SIG-M5 treated with dmso at 0.1 percent for 504 hours (cell line): ENCODE measurements around the gene SPC25.
A peak's percentile ranks its signal among the peaks of the same experiment; 100 is the strongest.
"Not testable (repeated sequence)": the region's sequence is repeated elsewhere in the genome, so short reads cannot be mapped to it uniquely, and the experiment has no call there.

ENCODE experiments used
- DNase-seq: peaks from one replicate; lab custom pipeline; 2025; ENCODE audit not compliant: unreplicated experiment; lab: John Stamatoyannopoulos, UW

SPC25 gene, protein sequence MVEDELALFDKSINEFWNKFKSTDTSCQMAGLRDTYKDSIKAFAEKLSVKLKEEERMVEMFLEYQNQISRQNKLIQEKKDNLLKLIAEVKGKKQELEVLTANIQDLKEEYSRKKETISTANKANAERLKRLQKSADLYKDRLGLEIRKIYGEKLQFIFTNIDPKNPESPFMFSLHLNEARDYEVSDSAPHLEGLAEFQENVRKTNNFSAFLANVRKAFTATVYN

DNA sequence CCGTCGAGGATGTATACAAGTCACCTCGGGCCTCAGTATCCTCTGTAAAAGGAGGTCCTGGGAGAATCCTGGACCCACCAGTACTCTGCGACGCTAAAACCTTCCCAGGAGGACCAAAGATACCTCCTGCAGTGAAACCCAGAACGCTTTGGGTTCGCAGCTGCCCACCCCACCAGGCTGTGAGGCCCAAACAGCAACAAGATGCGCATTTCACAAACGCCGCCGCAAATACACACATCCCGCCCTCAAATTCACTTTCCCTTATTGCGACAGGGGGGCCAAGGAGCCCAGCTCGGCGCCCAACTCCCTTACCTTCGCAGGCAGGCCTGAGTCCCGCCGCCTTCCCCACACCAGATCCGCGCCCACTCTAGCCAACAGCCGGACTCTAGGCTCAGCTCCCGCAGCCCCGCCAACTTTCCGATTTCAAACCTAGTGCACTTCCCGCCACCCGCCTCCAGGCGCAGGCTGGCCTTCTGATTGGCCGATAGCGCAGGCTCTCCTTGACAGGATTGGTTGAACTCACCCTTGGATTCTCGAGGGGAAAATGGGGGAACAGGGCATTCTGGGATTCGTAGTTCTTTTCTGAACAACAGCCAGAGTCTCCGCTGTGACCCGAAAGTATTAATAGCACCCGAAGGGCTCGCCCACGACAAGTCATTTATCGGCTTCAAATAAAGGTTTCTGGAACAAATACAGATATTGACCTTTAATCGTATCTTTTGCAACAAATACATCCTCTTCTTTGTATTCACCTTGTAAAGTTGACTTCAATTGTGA is at the start of gene SPC25:
Gene SPC25 (minus strand): TSS at position 425 of the 777 bp plus-strand sequence. CDS start 911 bp downstream, outside the sequence.
- DNase-seq, result peak; percentile 98

DNA sequence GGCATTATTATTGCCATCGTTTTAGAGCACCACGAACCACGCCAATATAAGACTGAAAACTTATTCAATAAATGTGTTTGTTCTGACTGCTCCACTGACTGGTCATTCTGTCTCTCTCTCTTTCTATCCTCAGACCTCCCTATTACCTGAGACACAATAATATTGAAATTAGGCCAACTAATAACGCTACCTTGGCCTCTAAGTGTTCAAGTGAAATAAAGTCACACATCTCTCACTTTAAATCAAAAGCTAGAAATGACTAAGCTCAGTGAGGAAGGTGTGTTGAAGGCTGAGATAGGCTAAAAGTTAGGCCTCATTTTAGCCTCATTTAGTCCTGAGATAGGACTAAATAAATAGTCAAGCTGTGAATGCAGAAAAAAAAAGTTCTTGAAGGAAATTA is 49.7 kb upstream of the SPC25 start:
- no peak for DNase-seq

DNA sequence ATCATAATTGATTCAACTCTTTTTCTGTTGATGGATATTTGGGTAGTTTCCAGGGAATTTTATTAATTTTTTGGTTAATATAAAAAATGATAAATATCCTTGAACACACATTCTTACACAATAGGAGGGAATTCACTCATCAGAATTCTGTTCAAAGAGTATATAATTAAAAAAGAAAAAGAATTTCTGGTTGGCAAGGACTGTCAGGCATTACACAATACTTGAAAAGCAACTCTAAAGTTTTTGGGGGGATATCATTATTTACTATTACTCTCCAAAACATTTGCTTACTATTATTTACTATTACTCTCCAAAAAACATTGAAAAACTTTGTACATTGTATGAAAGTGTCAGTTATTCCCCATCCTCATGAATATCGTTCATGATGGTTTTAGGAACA is 48.8 kb upstream of the SPC25 start:
- DNase-seq, result no peak

DNA sequence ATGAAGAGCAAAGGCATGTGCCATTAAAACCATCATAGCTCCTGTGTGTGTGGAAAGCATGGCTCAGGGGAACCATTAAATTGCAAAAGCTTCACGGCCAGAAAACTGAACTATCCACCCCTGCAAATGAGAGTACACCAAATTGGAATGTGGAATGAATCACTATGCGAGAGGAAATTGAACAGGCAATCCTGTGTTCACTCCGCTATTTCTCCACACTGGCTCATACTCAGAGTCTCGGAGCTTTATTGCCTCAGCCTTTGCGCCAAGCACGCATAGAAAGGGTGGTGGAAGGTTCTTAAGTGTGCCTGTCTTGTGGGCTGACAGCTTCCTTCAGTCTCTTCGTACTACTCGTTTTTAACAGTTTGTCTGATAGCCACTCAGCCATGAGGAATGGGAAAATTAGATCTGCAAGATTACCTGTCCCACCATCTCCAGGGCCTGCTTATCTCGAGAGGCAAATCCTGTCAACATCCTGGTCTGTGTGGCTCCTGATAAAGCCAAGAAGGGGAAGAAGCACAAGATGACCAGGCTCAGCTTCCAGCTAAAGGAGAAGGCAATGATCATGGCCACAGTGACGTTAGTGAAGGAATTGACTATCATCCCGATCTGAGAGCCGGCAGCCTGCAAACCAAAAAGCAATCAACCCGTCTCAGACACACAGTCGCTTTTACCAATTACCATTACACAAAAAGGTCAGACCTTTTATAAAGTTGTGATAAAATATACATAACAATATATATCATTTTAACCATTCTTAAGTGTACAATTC is 45.8 kb upstream of the SPC25 start:
- DNase-seq, result no peak

DNA sequence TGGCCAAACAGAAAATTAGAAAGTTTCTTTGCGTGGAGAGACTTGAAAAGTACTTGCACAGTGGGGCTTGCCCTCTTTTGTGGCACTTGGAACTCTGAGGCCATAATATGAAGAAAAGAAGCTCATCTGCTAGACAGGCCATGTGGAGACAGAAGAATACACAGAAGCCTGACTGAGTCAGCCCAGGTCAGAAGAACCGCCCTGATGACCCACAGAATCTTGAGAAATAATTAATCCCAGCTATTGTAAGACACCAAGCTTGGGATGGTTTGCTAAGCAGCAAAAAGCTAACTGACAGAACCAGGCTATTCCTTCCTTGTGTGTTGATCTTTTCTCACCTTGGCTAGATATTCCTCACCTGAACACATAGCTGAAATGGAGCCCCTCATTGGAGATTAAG is 44.6 kb upstream of the SPC25 start:
- no peak for DNase-seq

DNA sequence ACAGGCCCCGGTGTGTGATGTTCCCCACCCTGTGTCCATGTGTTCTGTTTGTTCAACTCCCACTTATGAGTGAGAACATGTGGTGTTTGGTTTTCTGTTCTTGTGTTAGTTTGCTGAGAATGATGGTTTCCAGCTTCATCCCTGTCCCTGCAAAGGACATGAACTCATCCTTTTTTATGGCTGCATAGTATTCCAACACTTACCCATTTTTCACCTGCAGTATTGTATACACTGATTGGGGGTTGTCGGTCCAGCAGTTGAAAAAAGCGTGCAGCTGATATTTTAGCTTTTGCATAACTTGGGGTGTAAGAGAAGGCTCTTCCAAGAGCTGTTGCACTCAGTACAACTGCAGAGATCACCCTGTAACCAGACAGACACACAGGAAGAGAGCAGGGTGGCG is 41.9 kb upstream of the SPC25 start:
- not testable (repeated sequence) for DNase-seq

DNA sequence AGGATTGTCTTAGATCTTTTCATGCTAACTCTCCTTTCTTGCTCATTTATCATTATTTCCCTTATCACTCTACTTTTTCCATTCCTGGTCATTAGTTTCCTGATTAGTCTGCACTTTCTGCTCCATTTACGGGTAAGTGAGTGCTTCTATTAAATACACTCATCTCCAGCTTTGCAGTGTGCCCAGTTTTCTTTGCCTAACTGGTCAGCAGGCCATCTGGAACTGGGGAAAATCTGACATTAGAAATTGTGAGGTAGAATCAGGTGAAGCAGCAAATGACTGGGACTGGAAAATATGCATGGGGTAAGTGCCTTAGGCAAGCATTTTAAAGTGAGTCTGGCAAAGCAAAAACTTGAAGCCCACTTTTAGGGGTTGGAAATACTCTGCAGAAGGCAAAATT is 40.0 kb upstream of the SPC25 start:
- DNase-seq, result no peak

DNA sequence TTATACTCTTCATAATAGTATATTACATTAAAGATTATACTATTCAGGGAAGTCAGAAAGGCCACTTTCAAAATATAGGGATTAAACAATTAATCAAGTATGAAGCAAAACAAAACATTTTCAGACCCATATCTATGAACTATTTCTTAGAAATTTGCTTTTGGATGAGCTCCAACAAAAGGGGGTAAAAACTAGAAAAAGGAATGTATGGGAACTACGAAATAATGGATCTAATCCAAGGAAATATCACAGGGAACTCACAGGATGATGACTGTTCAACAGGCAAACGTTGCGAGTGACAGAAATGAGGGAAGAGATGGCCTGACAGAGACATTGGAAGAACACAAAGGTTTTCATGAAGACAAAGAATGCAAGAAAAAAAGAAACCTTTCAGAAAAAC is 38.8 kb upstream of the SPC25 start:
- DNase-seq, result no peak

DNA sequence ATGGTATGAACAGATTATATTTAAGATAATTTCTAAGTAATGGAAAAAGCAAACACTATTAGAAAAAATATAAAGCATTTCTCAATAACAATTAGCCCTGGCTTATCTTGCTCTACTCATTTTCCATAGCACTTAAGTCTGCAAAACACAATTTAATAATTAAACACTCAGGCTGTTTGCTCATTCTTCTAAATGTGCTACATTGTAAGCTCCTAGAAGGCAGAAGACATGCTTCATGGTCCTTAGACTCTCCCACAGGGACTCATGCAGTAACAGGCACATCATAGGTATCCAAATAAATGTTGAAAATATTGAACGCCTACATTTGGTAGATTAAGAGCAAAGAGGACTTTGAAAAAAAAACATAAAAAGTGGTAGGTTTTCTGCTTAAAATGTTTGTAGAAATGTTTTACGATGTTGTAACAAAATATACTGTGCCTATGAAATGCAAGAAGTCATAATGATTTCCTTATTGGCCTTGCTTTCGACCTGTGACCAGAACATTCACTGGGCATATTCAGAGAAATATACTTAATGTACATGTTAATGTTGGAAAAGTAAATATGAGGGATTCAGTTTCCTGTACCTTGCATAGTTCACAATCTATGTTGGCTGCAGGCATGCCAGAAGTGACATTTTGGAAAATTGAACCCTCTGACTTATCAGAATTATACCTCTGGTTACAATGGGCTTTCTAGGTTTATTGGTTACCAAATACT is 38.0 kb upstream of the SPC25 start:
- no peak for DNase-seq

DNA sequence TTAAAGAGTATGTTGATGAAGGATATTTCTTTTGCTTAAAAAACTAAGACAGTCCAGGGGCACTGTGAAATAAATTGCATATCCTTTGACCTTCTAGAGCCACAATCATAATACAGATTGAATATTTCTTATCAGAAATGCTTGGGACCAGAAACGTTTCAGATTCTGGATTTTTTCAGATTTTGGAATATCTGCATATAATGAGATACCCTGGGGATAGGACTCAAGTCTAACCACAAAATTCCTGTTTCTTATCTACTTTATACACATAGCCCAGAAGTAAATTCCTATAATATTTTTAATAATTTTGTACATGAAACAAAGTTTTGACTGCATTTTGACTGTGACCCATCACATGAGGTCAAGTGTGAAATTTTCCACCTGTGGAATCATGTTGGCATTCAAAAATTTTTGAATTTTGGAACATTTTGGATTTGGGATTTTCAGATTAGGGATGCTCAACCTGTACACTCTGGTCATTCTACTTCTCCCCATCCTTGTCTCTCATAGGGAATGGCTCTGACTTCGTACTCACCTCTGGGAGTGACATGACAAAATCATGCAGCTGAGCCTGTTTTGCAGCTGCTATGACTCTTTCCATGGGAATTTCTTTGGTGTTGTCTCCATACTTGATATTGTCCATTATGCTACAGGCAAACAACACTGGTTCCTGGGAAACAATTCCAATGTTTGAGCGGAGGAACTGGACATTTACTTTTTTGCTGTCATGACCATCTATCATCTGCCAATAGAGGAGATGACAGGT is 36.6 kb upstream of the SPC25 start:
- DNase-seq, result no peak

DNA sequence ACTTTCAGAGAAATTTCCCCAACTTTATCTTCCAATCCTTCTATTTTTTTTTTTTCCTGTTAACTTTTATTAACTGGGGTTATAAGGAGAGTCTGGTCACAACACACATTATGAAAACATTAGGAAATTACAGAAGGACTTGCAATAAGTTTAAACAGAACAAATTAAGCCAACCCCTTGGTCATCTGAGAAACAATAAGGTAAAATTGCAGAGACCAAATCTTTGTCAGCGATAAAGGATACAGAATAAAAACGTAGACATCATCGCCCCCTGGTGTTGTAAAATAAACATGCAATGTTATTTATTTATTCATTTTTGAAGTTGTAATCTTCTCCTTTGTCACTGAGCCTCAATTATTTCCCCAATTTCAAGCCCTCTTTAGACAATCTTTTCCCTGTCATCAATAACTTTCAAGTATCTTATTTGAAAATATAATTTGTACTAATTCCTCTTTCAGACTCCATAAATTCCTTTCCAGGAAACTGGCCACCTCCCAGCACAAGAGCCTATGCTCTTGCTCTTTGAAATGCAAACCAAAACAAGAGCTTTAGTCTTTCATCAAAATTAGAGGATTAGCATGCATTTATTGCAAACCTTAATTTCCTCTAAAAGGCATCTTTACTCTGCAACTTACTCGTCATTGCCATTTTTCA is 30.4 kb upstream of the SPC25 start:
- DNase-seq, result peak; percentile 59

DNA sequence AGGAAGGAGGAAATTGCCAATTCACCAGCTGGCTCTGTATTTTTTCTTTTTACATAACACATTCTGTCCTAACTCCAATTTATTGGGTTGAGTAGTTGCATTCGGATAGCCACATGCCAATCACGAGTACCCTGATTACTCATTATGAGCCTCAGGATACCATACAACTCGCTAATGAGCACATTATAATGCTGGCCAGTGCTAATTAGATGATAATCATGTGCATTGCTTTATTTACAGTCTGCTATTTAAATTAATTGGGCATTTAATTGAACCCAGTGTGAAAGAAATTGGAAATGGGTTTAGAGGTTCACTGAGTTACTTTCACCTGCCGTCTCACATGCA is 26.1 kb upstream of the SPC25 start:
- DNase-seq, result no peak

DNA sequence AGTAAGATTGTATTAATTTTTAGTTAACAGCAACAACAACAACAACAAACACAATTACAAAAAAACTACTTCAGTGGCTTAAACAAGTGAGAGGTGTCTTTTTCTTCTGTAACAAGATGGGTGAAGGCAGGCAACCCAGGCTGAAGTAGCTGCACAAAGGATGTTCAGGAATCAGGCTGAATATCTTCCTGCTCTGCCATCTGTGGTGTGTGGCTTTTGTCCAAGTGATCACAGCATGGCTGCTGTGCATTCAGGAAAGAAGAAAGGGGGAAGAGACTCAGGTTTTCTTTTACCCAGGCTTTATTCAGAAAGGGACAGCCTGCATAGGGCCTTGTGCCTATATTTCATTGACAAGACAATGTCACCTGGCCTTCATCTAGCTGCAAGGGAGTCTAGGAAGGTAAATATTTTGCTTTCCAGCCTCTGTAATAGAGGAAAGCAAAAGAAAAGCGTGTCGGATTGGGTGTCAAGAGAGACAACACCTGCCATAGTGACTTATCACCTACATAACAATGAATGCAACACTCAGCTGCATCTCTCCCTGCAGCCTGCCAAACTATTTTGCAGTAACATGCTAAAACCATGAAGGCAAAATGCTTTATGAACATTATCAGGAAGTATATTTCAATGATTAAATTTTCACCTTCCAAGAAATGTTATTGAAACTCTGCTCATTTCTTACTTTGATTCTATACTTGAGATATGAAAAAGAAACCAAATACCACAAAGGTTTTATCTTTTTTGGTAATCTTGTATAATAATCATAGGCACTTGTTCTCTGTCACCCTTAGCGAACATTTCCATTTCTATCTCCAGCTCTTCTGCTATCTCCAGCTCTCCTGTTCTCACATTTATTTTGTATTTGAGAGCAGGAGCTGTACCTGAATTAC is 25.5 kb upstream of the SPC25 start:
- no peak for DNase-seq

DNA sequence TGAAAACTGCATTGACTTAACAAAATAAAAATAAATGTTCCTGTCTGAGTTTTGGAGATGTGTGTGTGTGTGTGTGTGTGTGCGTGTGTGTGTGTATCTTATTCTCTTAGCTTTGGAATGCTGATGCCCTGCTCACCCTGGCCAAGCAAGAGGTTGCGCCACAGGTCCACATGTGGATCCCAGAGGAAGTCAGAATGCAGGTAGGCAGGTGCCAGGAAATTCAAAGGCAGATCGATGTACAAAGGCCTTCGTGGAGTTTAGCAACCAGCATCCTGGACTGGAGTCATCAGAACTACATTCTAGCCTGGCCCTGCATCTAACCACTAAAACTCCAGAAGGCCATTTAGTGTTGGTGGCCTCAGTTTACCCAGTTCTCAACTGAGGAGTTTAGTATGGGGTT is 23.3 kb upstream of the SPC25 start:
- no peak for DNase-seq

DNA sequence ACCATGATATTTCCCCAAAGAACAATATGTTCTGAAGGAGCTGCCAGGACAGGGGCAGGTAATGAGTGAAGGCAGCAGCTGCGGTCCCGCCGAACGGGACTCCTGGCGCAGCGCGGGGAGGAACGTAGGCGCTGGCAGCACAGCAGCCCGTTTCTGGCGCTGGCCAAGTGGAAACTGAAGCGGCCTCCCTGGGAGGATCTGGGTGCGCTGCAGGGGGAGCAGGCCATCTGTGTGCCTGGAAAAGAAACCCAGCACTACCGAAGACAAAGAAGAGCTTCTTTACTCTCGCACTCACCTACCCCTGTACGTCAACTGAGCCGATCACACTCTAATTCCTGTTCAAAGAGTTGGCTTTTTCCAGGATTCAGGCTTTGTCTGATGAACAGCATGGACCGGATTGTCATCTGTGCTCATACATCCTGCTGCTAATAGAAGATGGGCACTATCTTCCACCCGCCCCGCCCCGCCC is 22.7 kb upstream of the SPC25 start:
- no peak for DNase-seq

DNA sequence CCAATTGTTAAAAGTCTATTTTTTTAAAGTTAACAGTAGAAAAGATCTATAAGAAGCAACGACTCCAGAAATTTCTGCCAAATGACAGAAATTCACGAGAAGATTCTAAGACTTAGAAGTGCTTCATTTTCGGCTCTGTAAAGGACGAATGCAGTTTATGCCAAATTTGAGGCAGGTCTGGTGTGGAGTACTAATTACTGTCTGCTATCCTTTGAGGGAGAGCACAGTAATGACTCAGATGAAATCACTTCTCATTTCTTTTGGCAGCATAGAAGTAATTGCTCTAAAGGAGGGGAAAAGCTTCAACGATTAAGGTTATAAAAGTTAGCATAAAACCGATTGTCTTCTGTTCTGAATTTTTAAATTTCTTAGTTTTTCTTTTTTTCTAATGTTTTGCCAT is 22.2 kb upstream of the SPC25 start:
- no peak for DNase-seq

DNA sequence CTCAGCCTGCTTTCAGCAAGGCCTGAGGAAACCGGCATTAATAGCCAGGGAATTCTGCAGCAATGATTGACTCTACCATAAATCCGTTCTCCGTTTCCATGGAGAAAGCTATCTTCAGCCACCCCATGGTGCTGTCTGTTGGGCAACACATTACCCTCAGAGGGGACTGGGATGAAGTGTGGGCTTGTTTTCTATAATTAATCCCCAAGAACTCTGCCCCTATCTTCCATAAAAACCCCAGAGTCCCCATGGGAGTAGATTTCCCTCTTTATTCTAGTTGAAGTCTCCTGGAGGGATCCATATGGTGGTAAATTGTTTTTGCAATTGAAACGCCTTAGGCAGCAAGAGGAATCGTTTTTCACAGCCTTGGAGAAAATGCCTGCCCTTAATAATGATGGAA is 20.1 kb upstream of the SPC25 start:
- DNase-seq, result no peak

DNA sequence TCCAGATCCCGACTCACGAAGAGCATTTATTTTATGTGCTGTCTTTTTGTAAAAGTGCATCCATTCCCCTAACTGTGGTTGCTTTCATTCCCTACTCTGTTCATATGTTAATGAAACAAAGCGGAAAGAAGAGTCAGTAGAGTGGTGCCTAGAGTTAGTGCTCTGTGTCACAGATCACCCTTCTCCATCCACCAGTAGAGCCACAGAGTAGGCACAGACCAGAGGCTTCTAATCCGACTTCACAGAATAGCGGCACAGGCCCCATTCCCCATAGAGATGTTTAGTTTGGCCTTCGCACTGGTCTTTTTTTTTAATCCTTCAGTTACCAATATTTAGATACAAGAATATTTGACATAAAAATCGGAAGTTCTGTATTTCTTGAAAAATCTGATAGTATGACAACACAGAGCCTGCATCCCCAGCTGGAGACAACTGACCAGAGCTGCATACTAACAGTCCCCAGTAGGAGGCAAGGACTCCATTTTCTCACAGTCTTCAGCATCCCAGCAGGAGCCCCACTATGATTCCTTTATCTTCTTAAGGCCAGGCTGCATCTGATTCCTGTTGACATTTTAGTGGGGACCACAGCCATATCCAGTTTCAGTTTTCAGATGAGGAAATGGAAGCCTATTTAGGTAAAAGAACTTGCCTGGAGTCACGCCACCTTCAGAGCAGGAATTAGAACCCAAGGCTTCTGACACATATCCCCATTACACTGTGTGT is 17.9 kb upstream of the SPC25 start:
- DNase-seq, result no peak
